ENCODE measurements around the gene SALL3.

DNA sequence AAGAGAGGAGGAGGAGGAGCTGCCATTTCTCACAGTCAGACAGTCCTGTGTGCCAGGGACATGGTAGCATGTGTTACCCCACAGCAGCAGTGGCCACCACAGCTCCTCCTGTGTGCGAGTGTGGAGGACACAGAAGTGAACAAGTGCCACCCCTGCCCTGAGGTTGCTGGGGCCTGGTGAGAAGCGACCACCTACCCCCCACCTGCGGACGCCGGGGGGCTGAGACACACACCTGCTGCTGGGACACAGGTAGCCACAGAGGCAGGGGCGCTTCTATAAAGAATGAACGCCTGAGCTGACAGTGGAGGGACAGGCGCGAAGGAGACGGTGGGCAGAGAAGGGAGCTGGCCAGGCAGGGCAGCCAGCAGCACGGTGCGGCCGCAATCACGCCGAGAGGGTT is 32.3 kb upstream of the SALL3 start:
- TF ChIP-seq CTCF (IDR thresholded peaks at IDR 0.05) (no peak), POLR2A (IDR thresholded peaks at IDR 0.05) (no peak)
